ENCODE results near the gene SMIM45.

Gene SMIM45

DNA sequence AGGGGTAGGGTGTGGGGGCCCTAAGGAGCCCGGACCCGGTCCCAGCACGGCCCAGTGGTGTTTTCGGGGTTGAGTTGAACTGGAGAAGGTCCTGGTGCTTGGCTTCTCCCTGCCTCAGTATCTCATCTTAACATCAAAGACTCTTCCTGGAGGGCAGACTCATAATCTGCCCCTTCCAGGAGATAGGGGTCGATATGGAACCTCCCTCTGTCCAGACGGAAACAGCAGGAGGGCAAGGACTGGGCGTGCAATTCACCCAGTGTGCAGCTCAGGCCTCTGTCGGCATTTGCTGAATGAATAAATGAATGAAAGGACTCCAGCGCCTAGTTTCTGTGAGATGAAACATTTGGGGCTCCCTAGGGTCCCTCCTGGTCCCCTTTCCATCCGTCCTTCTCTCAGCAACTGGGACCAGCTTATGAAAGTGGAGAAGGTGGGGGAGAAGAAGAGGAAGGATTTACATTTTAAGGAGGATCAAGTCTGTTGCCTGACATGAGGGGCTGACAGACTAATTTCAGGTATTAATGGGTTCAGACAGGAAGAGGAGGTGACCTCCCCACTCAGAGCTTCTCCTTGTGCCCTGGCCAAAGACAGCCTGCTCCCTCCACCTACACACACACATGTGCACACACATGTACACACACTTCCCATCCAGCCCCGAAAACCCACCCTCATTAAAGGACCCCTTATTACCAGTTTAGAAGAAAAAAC lies 36.0 kb upstream of the SMIM45 start:
- no peak for DNase-seq (ENCODE audit: low spot score)

DNA sequence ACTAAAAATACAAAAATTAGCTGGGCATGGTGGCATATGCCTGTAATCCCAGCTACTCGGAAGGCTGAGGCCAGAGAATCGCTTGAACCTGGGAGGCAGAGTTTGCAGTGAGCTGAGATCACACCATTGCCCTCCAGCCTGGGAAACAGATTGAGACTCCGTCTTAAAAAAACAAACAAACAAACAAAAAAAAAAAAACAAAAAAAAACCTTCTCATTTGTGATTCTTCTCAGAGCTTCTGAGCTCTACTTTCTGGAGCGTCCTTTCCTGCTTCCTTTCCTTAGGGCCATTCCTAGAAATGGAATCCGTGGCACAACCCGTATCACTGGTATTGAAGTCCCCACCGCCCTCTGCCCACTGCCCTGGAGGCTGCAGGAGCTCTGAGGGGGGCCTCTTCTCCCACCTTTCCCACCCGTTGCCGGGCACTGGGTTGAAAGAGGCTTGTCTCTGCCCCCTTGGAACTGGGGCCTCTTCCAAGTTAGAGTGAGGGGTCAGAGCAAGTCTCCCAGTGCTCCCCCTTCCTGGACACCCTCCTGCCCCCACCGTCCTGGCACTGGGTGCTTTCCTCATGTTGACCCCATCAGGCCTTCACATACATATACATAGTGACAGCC lies 35.1 kb upstream of the SMIM45 start:
- DNase-seq (ENCODE audit: low spot score), result no peak

DNA sequence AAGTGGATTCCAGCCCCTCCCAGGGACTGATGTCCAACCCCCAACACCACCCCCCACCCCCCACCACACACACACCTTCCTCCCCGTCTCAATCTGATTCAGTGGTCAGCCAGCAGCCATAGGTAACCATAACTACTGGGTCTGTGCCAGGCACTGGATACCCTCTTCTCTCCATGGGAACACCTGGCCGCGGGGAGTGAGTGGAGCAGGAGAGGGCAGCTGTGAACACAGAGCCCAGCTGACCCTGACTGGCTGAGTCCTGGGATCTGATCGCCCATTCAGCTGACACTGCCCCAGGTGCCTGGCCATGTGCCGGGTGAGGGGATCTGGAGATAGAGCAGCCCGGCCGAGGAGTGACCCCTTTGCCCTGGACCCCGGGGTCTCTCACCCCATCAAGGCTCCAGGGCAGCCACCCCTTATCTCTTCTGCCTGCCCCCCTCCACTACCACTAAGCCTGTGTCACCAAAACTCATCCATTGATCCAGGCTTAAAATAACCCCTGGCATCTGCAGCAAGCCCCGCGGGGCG lies 34.5 kb upstream of the SMIM45 start:
- DNase-seq (ENCODE audit: low spot score), result no peak

- no peak for DNase-seq (ENCODE audit: low spot score)
Measured at GRCh38 chr22:41917903-41918791, 33.8 kb upstream of the SMIM45 start.

GRCh38 chr22:41919357-41920224 lies 32.4 kb upstream of the SMIM45 start:
- peak; percentile 83 for DNase-seq (ENCODE audit: low spot score)

- DNase-seq (ENCODE audit: low spot score), result no peak
Measured at GRCh38 chr22:41920271-41920976, 31.5 kb upstream of the SMIM45 start.

GRCh38 chr22:41922328-41922727 lies 29.6 kb upstream of the SMIM45 start:
- DNase-seq (ENCODE audit: low spot score), result no peak

- no peak for DNase-seq (ENCODE audit: low spot score)
Measured at GRCh38 chr22:41922940-41923594, 28.9 kb upstream of the SMIM45 start.

GRCh38 chr22:41923595-41924276 lies 28.2 kb upstream of the SMIM45 start:
- DNase-seq (ENCODE audit: low spot score), result no peak

- peak; percentile 74 for DNase-seq (ENCODE audit: low spot score)
Measured at GRCh38 chr22:41925783-41926460, 26.0 kb upstream of the SMIM45 start.

DNA sequence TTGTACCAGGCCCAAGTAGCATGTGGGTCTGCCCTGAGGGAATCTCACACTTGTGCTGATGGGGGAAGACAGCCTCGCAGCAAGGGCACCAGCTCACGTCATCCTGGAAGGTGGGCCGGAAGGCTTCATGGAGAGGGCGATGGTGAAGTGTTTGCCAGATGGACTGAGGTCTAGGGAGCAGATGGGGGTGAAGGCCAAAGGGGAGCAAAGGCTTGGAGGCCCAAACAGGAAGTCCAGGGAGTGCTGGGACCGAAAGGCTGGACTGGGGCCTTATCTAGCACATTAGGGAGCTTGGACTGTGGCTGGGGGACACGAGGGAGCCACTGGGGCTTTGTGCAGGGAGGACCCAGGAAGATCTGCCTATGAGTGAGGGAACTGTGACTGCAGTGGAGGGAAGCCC lies 24.1 kb upstream of the SMIM45 start:
- DNase-seq (ENCODE audit: low spot score), result no peak

DNA sequence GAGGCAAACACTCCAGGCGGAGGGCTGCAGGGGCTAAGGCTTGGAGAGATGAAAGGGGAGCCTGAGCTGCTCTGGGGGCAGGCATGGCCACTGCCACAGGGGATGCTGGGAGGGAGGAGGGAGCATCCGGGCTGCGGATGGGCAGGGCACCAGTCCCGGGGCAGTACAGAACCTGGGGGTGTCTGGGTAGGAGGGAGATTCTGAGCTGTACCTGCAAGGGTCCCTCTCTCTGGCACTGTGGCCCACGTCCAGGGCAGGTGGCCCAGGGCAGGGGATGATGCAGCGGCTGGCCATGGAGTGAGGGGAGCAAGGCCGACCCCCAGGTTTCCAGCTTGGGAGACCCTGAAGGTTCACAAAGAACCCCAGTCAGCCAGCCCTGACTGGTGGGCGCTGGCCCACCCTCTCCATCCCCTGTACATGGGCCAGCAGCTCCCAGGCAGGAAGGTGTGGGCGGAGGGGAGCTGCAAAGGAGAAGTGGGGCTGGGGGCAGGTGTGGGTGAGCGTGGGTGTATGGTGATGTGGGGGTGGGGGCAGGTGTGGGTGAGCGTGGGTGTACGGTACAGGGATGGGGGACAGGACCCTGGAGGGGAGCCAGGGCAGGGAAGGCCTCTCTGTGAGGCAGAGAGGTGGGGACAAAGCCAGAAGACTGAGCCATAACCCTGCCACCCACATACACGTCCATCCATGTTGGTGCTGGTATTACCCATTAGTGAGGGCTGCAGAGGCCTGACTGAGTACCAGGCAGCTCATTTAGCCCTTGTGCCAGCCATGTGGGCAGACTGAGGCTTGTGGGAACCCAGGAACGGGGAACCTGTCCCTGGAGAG lies 23.1 kb upstream of the SMIM45 start:
- no peak for DNase-seq (ENCODE audit: low spot score)

DNA sequence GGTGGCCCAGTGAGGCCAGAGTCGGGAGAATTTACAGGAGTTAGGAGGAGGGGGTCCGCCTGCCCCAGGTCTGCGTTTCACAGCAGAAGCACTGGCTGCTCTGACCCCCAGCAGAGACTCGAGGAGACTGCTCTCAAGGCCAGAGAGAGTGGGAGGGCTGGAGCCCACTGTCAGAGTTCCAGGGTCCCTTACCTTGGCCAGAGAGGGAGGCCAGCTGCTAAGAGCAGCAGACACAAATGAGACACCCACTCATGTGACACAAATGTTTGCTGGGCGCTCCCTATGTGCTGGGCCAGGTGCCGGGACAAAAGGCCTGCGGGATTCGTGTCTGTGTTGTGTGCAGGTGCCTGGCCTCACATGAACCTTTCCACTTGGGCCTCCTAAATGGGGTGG lies 22.5 kb upstream of the SMIM45 start:
- DNase-seq (ENCODE audit: low spot score), result no peak

DNA sequence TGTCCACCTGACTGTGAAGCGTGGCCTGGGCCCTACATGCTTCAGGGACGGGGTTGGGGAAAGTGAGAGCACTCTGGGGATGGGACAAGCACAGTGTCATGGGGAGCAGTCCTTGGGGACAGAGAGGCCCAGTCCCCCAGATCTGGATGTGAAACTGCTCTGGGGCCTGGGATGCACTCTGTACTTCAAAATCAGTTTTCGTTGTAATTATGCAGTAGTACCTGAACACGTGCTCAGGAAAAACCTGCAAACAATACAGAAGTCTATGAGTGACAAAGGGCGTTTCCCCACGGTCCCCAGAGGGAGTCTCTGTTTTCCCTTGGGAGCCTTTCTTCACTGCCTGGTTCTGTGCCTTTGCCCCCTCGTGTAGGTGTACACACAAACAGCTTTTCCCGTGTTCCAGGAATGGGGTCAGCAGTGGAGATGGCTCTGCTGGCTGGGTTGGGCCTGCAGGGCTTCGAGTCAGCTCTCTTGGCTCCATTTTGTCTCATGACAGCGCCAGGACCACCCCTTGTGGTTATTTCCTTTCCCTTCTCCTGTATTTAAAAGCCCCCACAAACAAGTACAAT lies 20.2 kb upstream of the SMIM45 start:
- no peak for DNase-seq (ENCODE audit: low spot score)

DNA sequence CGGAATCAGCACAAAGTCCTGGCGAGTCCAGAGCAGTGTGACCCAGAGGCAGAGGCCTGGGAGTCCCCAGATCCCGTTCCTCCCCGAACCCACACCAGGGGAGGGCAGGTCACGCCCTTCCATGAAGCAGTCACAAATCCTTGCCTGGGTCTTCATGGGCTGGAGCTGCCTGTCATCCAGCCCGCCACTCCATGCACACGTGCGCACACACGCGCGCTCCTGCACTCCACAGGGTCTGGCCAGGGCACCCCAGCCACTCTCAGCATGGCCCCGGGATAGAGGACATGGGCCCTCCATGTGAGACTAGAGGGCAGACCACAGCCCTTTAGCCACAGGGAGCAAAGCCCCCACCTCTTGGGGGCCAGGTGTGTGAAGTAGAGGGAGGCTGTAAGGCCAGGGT lies 19.6 kb upstream of the SMIM45 start:
- DNase-seq (ENCODE audit: low spot score), result no peak

GRCh38 chr22:41933411-41934177 lies 18.4 kb upstream of the SMIM45 start:
- no peak for DNase-seq (ENCODE audit: low spot score)

Measured in SK-N-DZ (cell line).